HEK293T (cell line): Measurements from ENCODE around the gene STING1.
A peak's percentile ranks its signal among the peaks of the same experiment; 100 is the strongest.
"Not testable (repeated sequence)": the region's sequence is repeated elsewhere in the genome, so short reads cannot be mapped to it uniquely, and the experiment has no call there.

Source experiments
- CTCF ChIA-PET: fragments of 350-600 bp; formaldehyde crosslinking; extraction: SDS; loops from one replicate; lab custom pipeline; 2021; ENCODE audit warnings: antibody characterized with exemption, inconsistent platforms; lab: Yijun Ruan, JAX
- POLR2A ChIA-PET: fragments of 350-600 bp; formaldehyde crosslinking; extraction: SDS; loops from one replicate; lab custom pipeline; 2020; ENCODE audit warnings: antibody characterized with exemption, inconsistent platforms; lab: Yijun Ruan, JAX
- DNase-seq: peaks from one replicate; pipeline ENCODE4 v3.0.0; 2012; ENCODE audit warnings: mixed read lengths; ENCODE audit errors: extremely low spot score
- ARNT ChIP-seq: fragments of 450-650 bp; IDR thresholded peaks from 2 replicates; pipeline ENCODE4 v1.6.1; 2017; ENCODE audit warnings: mild to moderate bottlenecking
- BHLHE40 ChIP-seq: fragments of 450-650 bp; IDR thresholded peaks from 2 replicates; pipeline ENCODE4 v1.6.1; 2016; ENCODE audit warnings: mild to moderate bottlenecking, moderate library complexity, borderline replicate concordance
- CTBP1 ChIP-seq: fragments of 450-650 bp; IDR thresholded peaks from 2 replicates; pipeline ENCODE4 v1.6.1; 2016; ENCODE audit warnings: borderline replicate concordance
- ELF4 ChIP-seq: fragments of 450-650 bp; IDR thresholded peaks from 2 replicates; pipeline ENCODE4 v1.6.1; 2017; ENCODE audit warnings: antibody characterized with exemption
- FOXA1 ChIP-seq: fragments of 450-650 bp; IDR thresholded peaks from 2 replicates; pipeline ENCODE4 v1.6.1; 2016; ENCODE audit warnings: mild to moderate bottlenecking
- FOXK2 ChIP-seq: fragments of 450-650 bp; IDR thresholded peaks from 2 replicates; pipeline ENCODE4 v1.6.1; 2016; ENCODE audit warnings: mild to moderate bottlenecking
- HDGF ChIP-seq: fragments of 450-650 bp; IDR thresholded peaks from 2 replicates; pipeline ENCODE4 v1.6.1; 2017; ENCODE audit warnings: antibody characterized with exemption, borderline replicate concordance
- LEF1 ChIP-seq: fragments of 450-650 bp; IDR thresholded peaks from 2 replicates; pipeline ENCODE4 v1.6.1; 2017; ENCODE audit warnings: mild to moderate bottlenecking, borderline replicate concordance
- NFRKB ChIP-seq: fragments of 450-650 bp; IDR thresholded peaks from 2 replicates; pipeline ENCODE4 v1.6.1; 2016; ENCODE audit warnings: mild to moderate bottlenecking, moderate library complexity
- SP1 ChIP-seq: fragments of 450-650 bp; IDR thresholded peaks from 2 replicates; pipeline ENCODE4 v1.6.1; 2017
- SUZ12 ChIP-seq: fragments of 450-650 bp; IDR thresholded peaks from 2 replicates; pipeline ENCODE4 v1.6.1; 2016; ENCODE audit warnings: mild to moderate bottlenecking
- TARDBP ChIP-seq: fragments of 450-650 bp; IDR thresholded peaks from 2 replicates; pipeline ENCODE4 v1.6.1; 2016
- ZNF384 ChIP-seq: fragments of 450-650 bp; IDR thresholded peaks from 2 replicates; pipeline ENCODE4 v1.6.1; 2016
- TF ChIP-seq, protein P1 (sequence below): fragments of 450-650 bp; IDR thresholded peaks from 2 replicates; pipeline ENCODE4 v1.6.1; 2016

Gene STING1

DNA sequence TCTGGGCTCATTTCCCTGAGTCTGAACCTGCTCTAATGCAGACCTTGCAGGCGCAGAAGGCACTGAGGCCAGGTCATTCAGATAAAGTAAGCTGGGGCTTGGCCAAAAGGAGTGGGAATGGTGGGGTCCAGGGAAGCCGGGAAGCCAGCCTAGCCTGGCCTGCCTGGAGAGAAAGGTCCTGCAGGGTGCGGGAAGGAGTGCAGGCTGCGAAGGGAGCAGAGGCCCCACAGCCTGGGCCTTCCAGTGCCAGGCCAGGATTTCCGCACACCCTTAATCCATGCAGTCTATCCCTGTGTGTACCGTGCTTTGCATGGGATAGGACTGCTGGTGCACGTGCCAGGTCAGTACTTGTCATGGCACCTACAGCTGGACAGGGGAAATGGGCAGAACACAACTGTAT lies 3.6 kb upstream of the STING1 start:
- CTCF ChIA-PET, result interaction anchor here (0.7 kb wide), 1 partner anchor 831 kb away, joined by 3 read pairs; no protein-coding TSS in a partner anchor
- no peak for DNase-seq
- POLR2A ChIA-PET, result no interaction called here
- TF ChIP-seq FOXA1, result no peak
- no peak for TF ChIP-seq LEF1
- TF ChIP-seq SUZ12, result no peak
- TF ChIP-seq HDGF, result no peak
- no peak for TF ChIP-seq ELF4
- no peak for TF ChIP-seq FOXK2
- no peak for TF ChIP-seq SP1
- TF ChIP-seq CTBP1, result no peak
- TF ChIP-seq, protein P1, sequence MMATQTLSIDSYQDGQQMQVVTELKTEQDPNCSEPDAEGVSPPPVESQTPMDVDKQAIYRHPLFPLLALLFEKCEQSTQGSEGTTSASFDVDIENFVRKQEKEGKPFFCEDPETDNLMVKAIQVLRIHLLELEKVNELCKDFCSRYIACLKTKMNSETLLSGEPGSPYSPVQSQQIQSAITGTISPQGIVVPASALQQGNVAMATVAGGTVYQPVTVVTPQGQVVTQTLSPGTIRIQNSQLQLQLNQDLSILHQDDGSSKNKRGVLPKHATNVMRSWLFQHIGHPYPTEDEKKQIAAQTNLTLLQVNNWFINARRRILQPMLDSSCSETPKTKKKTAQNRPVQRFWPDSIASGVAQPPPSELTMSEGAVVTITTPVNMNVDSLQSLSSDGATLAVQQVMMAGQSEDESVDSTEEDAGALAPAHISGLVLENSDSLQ, result no peak

DNA sequence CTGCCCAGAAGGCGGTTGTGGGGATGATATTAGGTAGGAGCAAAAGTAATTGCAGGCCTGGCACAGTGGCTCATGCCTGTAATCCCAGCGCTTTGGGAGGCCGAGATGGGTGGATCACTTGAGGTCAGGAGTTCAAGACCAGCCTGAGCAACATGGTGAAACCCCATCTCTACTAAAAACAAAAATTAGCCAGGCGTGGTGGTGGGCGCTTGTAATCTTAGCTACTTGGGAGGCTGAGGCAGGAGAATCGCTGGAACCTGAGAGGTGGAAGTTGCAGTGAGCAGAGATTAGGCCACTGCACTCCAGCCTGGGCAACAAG lies 291 bp upstream of the STING1 start:
- POLR2A ChIA-PET, result interaction anchor here (1.2 to 3.9 kb wide), 2 partner anchors 44 to 141 kb away, joined by 3 to 17 read pairs; partner anchors contain the start of gene DNAJC18
- CTCF ChIA-PET, DNase-seq: not testable (repeated sequence)

DNA sequence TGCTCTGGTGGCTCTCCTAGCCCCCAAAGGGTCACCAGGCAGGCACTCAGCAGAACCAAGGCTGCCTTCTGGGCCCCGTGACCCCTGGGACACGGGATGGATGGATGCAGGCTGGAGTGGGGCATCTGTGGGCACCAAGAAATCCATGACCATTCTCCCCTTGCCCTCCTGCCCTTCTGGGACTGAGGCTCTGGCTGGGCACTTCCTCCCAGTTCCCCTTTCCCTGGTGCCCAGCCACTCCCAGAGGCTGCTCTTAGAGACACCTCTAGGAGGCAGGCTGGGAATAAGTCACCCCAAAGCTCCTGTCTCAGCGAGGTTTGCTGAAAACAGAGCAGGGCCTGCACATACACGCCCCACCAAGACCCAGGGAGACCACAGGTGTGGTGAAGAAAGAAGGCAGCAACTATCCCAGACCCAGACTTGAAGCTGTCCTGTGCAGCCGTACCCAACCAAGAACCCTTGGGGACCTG lies 943 bp downstream of the STING1 start:
- TF ChIP-seq LEF1, result no peak
- no peak for TF ChIP-seq NFRKB
- no peak for DNase-seq
- POLR2A ChIA-PET, result interaction anchor here (1.0 to 3.9 kb wide), 4 partner anchors 15 to 139 kb away, joined by 3 to 17 read pairs (median 4); partner anchors contain the start of genes DNAJC18 and UBE2D2
- CTCF ChIA-PET, result interaction anchor here (0.6 to 1.0 kb wide), 2 partner anchors 14 to 73 kb away, joined by 3 read pairs; no protein-coding TSS in a partner anchor

DNA sequence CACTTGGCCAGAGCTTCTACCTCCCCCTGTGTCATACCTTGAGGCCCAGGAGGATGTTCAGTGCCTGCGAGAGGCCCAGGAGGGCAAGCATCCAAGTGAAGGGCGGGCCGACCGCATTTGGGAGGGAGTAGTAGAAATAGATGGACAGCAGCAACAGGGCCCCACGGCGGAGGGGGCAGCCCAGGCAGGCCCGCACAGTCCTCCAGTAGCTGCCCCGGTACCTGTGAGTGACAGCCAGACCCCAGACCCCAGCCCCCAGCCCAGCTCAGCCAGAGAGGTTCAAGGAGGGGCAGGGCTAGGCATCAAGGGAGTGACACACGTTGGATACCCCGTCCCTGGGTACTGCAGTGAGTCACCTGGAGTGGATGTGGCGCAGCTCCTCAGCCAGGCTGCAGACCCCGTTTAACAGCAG lies 1.4 kb downstream of the STING1 start:
- no peak for DNase-seq
- TF ChIP-seq ZNF384 (no peak), FOXA1 (no peak), TARDBP (no peak), HDGF (no peak), BHLHE40 (no peak), SUZ12 (no peak), ELF4 (no peak), LEF1 (no peak), ARNT (no peak)
- TF ChIP-seq, protein P1, result no peak
- CTCF ChIA-PET, result no interaction called here
- POLR2A ChIA-PET, result interaction anchor here (1.0 to 3.9 kb wide), 3 partner anchors 14 to 80 kb away, joined by 3 to 17 read pairs (median 6); partner anchors contain the start of genes DNAJC18 and UBE2D2

- DNase-seq, CTCF ChIA-PET, POLR2A ChIA-PET: not testable (repeated sequence)
- TF ChIP-seq ZNF384, result peak; percentile 41; the same call in 1 of the 2 replicates
Measured at GRCh38 chr5:139479729-139480128, 2.8 kb downstream of the STING1 start.

DNA sequence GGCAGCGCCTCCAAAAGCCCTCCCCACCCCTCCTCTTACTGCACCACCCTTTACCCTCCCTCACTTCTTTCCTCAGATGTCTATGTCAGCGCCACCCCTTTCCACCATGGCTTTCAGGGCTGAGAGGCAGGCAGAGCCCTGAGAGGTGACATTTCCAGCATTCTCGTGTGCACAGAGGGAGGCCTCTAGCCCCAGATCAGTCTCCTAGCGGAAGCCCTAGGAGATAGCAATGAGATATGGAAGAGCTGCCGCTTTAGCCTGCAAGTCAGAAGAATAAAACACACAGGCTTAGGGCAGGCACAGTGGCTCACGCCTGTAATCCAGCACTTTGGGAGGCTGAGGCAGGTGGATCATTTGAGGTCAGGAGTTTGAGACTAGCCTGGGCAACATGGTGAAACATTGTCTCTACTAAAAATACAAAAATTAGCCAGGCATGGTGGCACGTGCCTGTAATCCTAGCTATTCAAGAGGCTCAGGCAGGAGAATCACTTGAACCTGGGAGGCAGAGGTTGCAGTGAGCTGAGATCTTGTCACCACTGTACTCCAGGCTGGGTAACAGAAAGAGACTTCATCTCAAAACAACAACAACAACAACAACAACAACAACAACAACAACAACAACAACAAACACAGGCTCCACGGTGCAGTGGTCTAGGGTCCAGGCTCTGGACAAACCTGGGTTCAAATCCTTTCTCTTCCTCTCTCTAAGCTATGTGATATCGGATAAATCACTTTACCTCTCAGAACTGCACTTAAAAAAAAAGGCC lies 3.7 kb downstream of the STING1 start:
- DNase-seq, result peak; percentile 6
- CTCF ChIA-PET, POLR2A ChIA-PET: not testable (repeated sequence)

GRCh38 chr5:139475865-139476617 lies 6.5 kb downstream of the STING1 start:
- no peak for DNase-seq
- ChIA-PET POLR2A (no interaction called here), CTCF (no interaction called here)
- no peak for TF ChIP-seq FOXK2
- TF ChIP-seq CTBP1, result no peak
- TF ChIP-seq SP1, result no peak
- TF ChIP-seq TARDBP, result no peak
- TF ChIP-seq, protein P1, result no peak
